Left ventricle myocardium inferior (tissue), 1 donor: ENCODE results near the gene LPGAT1. TPM values are rescaled to one million over a fixed set of nuclear protein-coding genes. Genes with fewer than 3 reads are reported as not detected.

Source experiments
- DNase-seq: peaks from one replicate; pipeline ENCODE4 v3.0.0-alpha.2; 2020
- H3K27ac ChIP-seq: fragments of 200-600 bp; replicated peaks from 2 replicates; pipeline ENCODE4 v1.8.0; 2021
- H3K27me3 ChIP-seq: fragments of 200-600 bp; 2 replicates; pipeline ENCODE4 v1.8.0; 2021; ENCODE audit warnings: low read depth
- H3K36me3 ChIP-seq: fragments of 200-600 bp; 2 replicates; pipeline ENCODE4 v1.8.0; 2021
- H3K4me1 ChIP-seq: fragments of 200-600 bp; 2 replicates; pipeline ENCODE4 v1.8.0; 2021
- H3K4me3 ChIP-seq: fragments of 200-600 bp; 2 replicates; pipeline ENCODE4 v1.8.0; 2021; ENCODE audit warnings: mild to moderate bottlenecking, moderate library complexity
- H3K9me3 ChIP-seq: fragments of 200-600 bp; replicated peaks from 2 replicates; pipeline ENCODE4 v1.8.0; 2021
- intact Hi-C: fragments of 100-400 bp; cut with micrococcal nuclease; formaldehyde crosslinking; loops from one replicate; pipeline ENCODE4 v1.11.0; 2022
- total RNA-seq: library from RNA; stranded (reverse); fragmentation: NEBNext Ultra II Directional; extraction: Animal tissue kit (Norgen Biotek cat#: 25700); gene quantifications from one replicate; pipeline ENCODE4 v1.2.1, GENCODE V29; 2021
- TF ChIP-seq, protein P1 (sequence below): fragments of 200-600 bp; IDR thresholded peaks from 2 replicates; pipeline ENCODE4 v1.8.0; 2021; ENCODE audit warnings: antibody characterized with exemption, mild to moderate bottlenecking, borderline replicate concordance
- donor health status: DM: no; HTN: yes; CAD: no; lungs with severe emphysema.

The LPGAT1 gene
- total RNA-seq, 1 donor from 2014 or later: 24.9 TPM

GRCh38 chr1:211708926-211709325, 121.6 kb downstream of the LPGAT1 start:
- Histone ChIP-seq H3K27me3 (no peaks in the 10 kb centered on the region), H3K4me3 (no peak overlapping the region), H3K36me3 (no peaks in the 10 kb centered on the region), H3K9me3 (no peaks in the 10 kb centered on the region), H3K27ac (no peak overlapping the region), H3K4me1 (peaks cover 9% of the 10 kb centered on the region)
- DNase-seq: no peak
- intact Hi-C loops: no loop called here
- TF ChIP-seq, protein P1, sequence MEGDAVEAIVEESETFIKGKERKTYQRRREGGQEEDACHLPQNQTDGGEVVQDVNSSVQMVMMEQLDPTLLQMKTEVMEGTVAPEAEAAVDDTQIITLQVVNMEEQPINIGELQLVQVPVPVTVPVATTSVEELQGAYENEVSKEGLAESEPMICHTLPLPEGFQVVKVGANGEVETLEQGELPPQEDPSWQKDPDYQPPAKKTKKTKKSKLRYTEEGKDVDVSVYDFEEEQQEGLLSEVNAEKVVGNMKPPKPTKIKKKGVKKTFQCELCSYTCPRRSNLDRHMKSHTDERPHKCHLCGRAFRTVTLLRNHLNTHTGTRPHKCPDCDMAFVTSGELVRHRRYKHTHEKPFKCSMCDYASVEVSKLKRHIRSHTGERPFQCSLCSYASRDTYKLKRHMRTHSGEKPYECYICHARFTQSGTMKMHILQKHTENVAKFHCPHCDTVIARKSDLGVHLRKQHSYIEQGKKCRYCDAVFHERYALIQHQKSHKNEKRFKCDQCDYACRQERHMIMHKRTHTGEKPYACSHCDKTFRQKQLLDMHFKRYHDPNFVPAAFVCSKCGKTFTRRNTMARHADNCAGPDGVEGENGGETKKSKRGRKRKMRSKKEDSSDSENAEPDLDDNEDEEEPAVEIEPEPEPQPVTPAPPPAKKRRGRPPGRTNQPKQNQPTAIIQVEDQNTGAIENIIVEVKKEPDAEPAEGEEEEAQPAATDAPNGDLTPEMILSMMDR: no peak

DNA sequence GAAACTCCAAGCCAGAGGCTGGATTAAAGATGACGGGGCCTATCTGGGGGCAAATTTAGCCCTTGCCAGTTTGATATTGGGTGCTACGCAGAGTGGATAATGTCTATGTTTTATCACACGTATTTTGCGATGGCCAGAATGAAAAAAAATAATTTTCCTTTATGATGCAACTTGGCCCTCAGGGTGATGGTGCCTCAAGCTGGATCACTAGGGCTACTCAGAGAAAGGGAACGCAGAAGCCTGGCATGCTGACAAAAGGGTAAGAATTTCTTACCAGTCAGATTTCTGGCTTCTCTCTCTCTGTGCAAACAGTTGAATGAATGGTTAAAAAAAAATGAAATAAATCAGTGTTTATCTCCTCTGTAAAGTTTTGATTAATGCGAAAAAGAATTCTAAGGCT, 122.6 kb downstream of the LPGAT1 start:
- H3K27ac ChIP-seq: no peak overlapping the region
- H3K4me3 ChIP-seq: no peak overlapping the region
- H3K27me3 ChIP-seq: no peaks in the 10 kb centered on the region
- DNase-seq: no peak
- TF ChIP-seq, protein P1: no peak
- H3K9me3 ChIP-seq: no peaks in the 10 kb centered on the region
- H3K36me3 ChIP-seq: no peaks in the 10 kb centered on the region
- H3K4me1 ChIP-seq: peaks cover 9% of the 10 kb centered on the region
- intact Hi-C loops: no loop called here

- intact Hi-C loops: no loop called here
- TF ChIP-seq, protein P1: no peak
- H3K27me3 ChIP-seq: no peaks in the 10 kb centered on the region
- no peaks in the 10 kb centered on the region for H3K9me3 ChIP-seq
- H3K4me1 ChIP-seq: peaks cover 9% of the 10 kb centered on the region
- H3K27ac ChIP-seq: no peak overlapping the region
- H3K36me3 ChIP-seq: no peaks in the 10 kb centered on the region
- no peak overlapping the region for H3K4me3 ChIP-seq
- no peak for DNase-seq
These were observed 125.0 kb downstream of the LPGAT1 start for GRCh38 chr1:211705467-211706091.

- TF ChIP-seq, protein P1: no peak
- Histone ChIP-seq H3K27me3 (no peaks in the 10 kb centered on the region), H3K4me1 (peaks cover 9% of the 10 kb centered on the region), H3K4me3 (no peak overlapping the region), H3K9me3 (no peaks in the 10 kb centered on the region), H3K27ac (no peak overlapping the region), H3K36me3 (no peaks in the 10 kb centered on the region)
- intact Hi-C loops: no loop called here
- DNase-seq: no peak
These were observed 126.0 kb downstream of the LPGAT1 start for GRCh38 chr1:211704543-211704942.

DNA sequence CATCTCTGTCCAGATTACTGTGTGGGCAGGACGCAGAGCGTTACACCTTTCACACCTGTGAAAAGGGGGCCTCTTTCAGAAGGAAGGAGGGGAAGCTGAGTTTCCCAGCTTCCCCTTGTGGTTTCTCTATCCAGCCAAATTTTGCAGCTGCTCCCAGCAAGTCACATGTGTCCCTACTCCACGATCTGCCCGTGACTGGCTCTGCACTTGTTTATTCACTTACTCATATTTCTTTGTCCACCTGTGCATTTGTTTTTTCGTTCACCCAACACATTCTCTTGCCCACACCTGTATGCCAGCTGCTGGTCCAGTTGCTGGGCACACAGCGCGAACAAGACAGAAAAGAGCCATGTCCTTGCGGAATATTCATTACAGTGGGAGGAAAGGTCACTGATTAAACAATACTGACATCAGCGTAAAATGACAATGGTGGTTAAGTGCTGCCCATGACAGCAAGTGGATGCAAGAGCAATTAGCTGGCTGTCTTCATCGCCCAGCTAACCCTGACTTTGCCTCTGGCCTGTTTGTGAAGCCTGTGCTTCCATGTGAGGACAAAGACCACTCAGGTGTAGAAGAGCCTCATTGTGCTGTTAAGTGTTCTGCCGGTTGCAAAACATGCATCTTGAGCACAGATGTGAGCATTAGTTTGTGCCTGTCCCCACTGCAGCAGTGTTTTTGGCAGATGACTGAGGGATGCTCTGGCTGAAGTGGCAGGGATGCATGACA, 126.6 kb downstream of the LPGAT1 start:
- Histone ChIP-seq H3K4me1 (peaks cover 10% of the 10 kb centered on the region), H3K36me3 (no peaks in the 10 kb centered on the region), H3K27me3 (peaks cover 4% of the 10 kb centered on the region), H3K27ac (no peak overlapping the region), H3K9me3 (no peaks in the 10 kb centered on the region), H3K4me3 (no peak overlapping the region)
- TF ChIP-seq, protein P1: no peak
- intact Hi-C loops: no loop called here
- no peak for DNase-seq
